Retinal pigment epithelial cell (primary cell): ENCODE results near the gene STAM2.

Experiments used
- DNase-seq: peaks from one replicate; pipeline ENCODE4 v3.0.0-alpha.2; 2010; ENCODE audit warnings: low read depth
- H3K4me3 ChIP-seq: 2 replicates; pipeline ENCODE4 v1.5.1; 2011; ENCODE audit warnings: mild to moderate bottlenecking, low read length, control low read depth, moderate library complexity
- TF ChIP-seq, protein P1 (sequence below): conservative IDR thresholded peaks from 2 replicates; pipeline ENCODE4 v1.5.1; 2011; ENCODE audit warnings: low read depth, low read length, control low read depth, inconsistent platforms

STAM2 gene

DNA sequence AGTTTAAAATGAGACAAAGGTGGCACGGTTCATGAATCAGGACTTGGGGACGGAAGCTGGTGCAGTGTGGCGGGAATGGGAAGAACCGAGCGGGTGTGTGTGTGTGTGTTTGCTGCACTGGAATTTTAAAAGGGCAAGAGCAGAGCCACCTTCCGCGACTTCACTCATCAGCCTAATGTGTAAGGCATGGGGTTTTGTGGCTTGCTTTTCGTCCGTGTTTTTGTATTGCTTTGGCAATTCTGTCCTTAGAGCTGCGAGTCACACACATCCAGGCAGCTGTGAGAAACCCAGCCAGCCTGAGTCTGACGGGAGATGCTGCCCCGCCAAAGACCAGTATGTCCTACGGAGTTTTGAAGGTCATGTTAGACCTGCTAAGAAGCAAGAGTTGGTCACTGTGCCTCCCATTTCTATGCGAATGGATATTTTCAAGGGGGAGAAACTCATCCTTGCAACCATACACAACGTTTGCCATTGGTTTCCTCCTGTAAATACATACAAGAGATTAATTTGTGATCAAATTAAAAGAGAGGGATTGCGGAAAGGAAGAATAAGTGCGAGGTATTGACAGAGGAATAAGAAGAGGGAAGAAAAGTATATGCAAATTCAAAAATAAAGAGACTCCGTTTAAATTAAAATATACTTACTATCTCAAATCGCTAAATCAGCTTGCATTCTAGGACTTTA lies 76.1 kb downstream of the STAM2 start:
- TF ChIP-seq, protein P1, sequence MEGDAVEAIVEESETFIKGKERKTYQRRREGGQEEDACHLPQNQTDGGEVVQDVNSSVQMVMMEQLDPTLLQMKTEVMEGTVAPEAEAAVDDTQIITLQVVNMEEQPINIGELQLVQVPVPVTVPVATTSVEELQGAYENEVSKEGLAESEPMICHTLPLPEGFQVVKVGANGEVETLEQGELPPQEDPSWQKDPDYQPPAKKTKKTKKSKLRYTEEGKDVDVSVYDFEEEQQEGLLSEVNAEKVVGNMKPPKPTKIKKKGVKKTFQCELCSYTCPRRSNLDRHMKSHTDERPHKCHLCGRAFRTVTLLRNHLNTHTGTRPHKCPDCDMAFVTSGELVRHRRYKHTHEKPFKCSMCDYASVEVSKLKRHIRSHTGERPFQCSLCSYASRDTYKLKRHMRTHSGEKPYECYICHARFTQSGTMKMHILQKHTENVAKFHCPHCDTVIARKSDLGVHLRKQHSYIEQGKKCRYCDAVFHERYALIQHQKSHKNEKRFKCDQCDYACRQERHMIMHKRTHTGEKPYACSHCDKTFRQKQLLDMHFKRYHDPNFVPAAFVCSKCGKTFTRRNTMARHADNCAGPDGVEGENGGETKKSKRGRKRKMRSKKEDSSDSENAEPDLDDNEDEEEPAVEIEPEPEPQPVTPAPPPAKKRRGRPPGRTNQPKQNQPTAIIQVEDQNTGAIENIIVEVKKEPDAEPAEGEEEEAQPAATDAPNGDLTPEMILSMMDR = no peak
- no peak for DNase-seq
- peak overlapping the region; percentile 59 for H3K4me3 ChIP-seq

DNA sequence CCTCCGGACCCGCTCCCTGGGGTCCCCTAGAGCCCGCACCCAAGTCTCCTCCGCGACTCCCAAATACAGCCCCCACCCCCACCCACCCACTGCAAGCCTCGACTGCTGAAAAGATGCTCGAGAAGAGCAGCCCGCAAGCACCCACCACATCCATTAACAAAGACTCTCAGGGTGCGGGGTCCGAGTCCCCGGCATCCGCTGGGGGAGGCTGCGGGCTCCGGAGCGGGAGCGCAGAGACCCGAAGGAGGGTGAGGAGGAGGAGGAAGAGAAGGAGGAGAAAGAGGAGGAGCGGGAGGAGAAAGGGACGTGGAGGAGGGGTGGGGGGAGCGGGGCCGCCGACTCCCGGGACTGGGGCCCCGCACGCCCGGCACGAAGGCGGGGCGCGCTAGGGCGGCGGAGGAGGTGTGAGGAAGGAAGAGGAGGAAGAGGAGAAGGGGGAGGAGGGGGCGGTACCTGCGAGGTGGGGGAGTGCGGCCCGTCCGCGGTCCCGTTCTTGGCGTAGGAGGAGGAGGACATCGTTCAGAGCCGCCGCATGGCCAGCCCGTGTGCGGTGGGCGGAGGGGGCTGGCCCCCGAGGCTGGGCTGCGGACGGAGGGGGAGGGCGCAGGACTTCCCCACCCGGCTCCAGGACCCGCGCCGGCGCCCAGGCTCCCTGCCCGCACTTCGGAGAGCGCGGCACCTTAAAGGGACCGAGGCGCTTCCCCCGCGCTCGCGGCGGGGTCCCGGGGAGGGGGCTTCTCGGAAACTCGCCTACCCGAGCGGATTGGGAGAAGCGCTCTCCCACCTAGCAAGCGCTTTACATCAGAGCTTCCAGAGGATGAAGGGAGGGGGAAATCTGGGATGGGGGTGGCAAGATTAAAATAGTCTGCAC lies 76.8 kb downstream of the STAM2 start, which contains the start of gene CACNB4:
Gene CACNB4 (minus strand): TSS at position 549 of the 871 bp plus-strand sequence.
- no peak for DNase-seq
- H3K4me3 ChIP-seq = peak within 1 kb of the TSS; percentile 59
- TF ChIP-seq, protein P1 = no peak

GRCh38 chr2:152097801-152098495 lies 77.6 kb downstream of the STAM2 start:
- no peak for DNase-seq
- TF ChIP-seq, protein P1 = no peak
- H3K4me3 ChIP-seq = peak overlapping the region; percentile 59

GRCh38 chr2:152097290-152097800 lies 78.2 kb downstream of the STAM2 start:
- peak overlapping the region; percentile 59 for H3K4me3 ChIP-seq
- TF ChIP-seq, protein P1 = no peak
- DNase-seq = no peak

- TF ChIP-seq, protein P1 = no peak
- DNase-seq = no peak
Measured at GRCh38 chr2:152095146-152095545, 80.4 kb downstream of the STAM2 start.

DNA sequence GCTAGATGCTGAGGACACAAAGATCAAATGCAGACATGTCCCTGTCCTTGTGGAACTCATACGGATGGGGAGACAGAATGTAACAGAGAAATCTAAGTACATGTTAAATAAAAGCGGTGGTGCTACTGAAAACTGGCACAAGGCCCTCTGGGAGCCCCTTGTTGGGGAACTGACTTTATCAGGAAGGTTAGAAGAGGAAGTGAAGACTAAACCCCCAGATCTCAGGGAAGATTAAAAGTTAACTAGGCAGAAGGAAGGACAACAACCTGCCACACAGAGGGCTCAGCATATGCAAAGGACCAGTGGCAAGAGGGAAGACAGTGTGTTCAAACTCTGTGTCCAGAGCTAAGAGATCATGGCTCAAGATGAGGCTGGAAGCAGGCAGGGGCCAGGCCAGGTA lies 81.5 kb downstream of the STAM2 start:
- TF ChIP-seq, protein P1 = no peak
- H3K4me3 ChIP-seq = no peak overlapping the region
- no peak for DNase-seq

More at GRCh38 chr2:152095146-152095545, 80.4 kb downstream of the STAM2 start:
- H3K4me3 ChIP-seq = no peak overlapping the region
